ENCODE measurements around the gene GRIA3.
A peak's percentile ranks its signal among the peaks of the same experiment; 100 is the strongest.
"Not testable (repeated sequence)": the region's sequence is repeated elsewhere in the genome, so short reads cannot be mapped to it uniquely, and the experiment has no call there.

GRIA3 gene

DNA sequence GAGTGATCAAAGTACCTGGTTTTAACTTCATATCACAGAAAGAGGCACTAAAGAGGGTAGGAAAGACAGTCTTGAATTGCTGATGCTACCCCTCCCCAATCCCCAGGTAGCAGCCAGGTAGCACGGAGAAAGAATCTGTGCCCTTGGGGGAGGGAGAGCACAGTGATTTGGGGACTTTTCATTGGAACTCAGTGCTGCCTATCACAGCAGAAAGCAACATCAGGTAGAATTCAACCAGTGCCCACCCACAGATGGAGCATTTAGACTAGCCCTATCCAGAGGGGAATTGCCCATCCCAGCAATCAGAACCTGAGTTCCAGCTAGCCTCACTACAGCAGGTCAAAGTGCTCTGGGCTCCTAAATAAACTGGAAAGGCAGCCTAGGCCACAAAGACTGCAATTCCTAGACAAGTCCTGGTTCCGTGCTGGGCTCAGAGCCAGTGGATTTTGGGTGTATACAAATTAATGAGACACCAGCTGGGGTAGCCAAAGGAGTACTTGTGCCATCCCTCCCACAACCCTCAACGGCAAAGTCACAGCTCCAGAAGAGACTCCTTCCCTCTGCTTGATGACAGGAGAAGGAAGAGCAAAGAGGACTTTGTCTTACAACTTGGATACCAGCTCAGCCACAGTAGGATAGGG is 320.7 kb downstream of the GRIA3 start:
- Histone ChIP-seq H3K4me1 (ENCODE audit: insufficient read depth, low read length, severe bottlenecking) (no peaks in the 10 kb centered on the region), H3K9me2 (ENCODE audit: low read depth, low read length) (no peaks in the 10 kb centered on the region), H3K4me2 (ENCODE audit: low read length) (no peak overlapping the region), H3K9ac (ENCODE audit: low read length) (no peak overlapping the region), H3K27me3 (ENCODE audit: insufficient read depth, low read length) (no peaks in the 10 kb centered on the region), H4K20me1 (ENCODE audit: insufficient read depth, low read length) (no peaks in the 10 kb centered on the region), H3K36me3 (ENCODE audit: insufficient read depth, low read length) (no peaks in the 10 kb centered on the region), H3K4me3 (ENCODE audit: low read depth, low read length, poor library complexity, severe bottlenecking) (no peak overlapping the region), H3K9me3 (ENCODE audit: low read length) (no peaks in the 10 kb centered on the region), H3K27ac (ENCODE audit: low read depth, low read length, poor library complexity, severe bottlenecking) (no peak overlapping the region), H3F3A (ENCODE audit: insufficient read depth, low read length) (no peaks in the 10 kb centered on the region), H3K79me2 (ENCODE audit: insufficient read depth, low read length) (no peaks in the 10 kb centered on the region), H2AFZ (ENCODE audit: low read length) (no peak overlapping the region)
- no peak for TF ChIP-seq EZH2 (IDR thresholded peaks at IDR 0.05; ENCODE audit: borderline replicate concordance, low read length)
- TF ChIP-seq, protein P1, sequence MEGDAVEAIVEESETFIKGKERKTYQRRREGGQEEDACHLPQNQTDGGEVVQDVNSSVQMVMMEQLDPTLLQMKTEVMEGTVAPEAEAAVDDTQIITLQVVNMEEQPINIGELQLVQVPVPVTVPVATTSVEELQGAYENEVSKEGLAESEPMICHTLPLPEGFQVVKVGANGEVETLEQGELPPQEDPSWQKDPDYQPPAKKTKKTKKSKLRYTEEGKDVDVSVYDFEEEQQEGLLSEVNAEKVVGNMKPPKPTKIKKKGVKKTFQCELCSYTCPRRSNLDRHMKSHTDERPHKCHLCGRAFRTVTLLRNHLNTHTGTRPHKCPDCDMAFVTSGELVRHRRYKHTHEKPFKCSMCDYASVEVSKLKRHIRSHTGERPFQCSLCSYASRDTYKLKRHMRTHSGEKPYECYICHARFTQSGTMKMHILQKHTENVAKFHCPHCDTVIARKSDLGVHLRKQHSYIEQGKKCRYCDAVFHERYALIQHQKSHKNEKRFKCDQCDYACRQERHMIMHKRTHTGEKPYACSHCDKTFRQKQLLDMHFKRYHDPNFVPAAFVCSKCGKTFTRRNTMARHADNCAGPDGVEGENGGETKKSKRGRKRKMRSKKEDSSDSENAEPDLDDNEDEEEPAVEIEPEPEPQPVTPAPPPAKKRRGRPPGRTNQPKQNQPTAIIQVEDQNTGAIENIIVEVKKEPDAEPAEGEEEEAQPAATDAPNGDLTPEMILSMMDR (IDR thresholded peaks at IDR 0.05; ENCODE audit: low read length), result no peak

DNA sequence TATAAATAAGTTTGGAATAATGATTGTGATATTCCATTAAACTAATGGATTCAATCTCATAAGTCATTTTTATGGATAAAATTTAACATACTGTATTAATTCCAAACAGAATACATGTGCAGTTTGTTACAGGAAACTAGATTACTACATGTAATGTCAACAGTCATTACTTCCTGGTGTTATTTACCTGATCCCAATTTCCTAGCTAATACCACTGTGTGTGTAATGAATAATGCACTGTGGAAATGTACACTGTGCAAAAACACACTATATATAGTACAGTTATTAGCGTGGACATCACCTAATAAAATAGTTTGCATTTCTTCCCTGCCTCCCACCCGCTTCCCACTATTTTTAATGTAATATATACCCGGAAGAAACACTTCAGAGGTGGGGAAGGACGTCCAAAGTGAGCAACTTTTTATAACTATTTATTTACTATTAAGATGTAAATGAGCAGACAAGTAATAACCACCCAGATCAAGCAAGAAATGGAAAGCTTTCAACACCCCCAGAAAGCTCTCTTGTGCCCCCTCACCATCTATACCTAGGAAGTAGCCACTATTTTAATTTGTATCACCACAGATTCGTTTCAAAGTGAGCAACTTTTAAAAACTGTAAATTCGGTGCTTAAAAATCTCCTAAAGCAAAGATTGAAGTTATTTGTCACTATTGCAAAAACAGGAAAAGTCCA is 329.7 kb downstream of the GRIA3 start:
- Histone ChIP-seq H3K79me2 (ENCODE audit: insufficient read depth, low read length) (no peaks in the 10 kb centered on the region), H3F3A (ENCODE audit: insufficient read depth, low read length) (no peaks in the 10 kb centered on the region), H3K4me1 (ENCODE audit: insufficient read depth, low read length, severe bottlenecking) (no peaks in the 10 kb centered on the region), H3K4me3 (ENCODE audit: low read depth, low read length, poor library complexity, severe bottlenecking) (no peak overlapping the region), H2AFZ (ENCODE audit: low read length) (no peak overlapping the region), H3K4me2 (ENCODE audit: low read length) (no peak overlapping the region), H3K9me2 (ENCODE audit: low read depth, low read length) (no peaks in the 10 kb centered on the region), H3K36me3 (ENCODE audit: insufficient read depth, low read length) (no peaks in the 10 kb centered on the region), H3K27ac (ENCODE audit: low read depth, low read length, poor library complexity, severe bottlenecking) (no peak overlapping the region), H3K9me3 (ENCODE audit: low read length) (no peaks in the 10 kb centered on the region), H3K27me3 (ENCODE audit: insufficient read depth, low read length) (no peaks in the 10 kb centered on the region), H4K20me1 (ENCODE audit: insufficient read depth, low read length) (no peaks in the 10 kb centered on the region), H3K9ac (ENCODE audit: low read length) (no peak overlapping the region)
- TF ChIP-seq, protein P1 (IDR thresholded peaks at IDR 0.05; ENCODE audit: low read length), result no peak
- TF ChIP-seq EZH2 (IDR thresholded peaks at IDR 0.05; ENCODE audit: borderline replicate concordance, low read length), result no peak

DNA sequence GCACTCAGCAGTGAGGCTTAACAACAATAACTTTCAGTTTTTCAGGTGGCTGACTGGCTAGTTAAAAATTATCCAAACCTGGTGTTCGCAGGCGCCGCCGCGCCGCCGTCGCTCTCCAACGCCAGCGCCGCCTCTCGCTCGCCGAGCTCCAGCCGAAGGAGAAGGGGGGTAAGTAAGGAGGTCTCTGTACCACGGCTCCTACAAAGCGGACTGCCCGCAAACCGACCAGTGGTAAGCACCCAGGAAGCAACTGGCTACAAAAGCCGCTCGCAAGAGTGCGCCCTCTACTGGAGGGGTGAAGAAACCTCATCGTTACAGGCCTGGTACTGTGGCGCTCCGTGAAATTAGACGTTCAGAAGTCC is 330.2 kb downstream of the GRIA3 start:
- not testable (repeated sequence) for H3K9ac ChIP-seq (ENCODE audit: low read length); H3K4me2 ChIP-seq (ENCODE audit: low read length); H3K4me1 ChIP-seq (ENCODE audit: insufficient read depth, low read length, severe bottlenecking); H3K27ac ChIP-seq (ENCODE audit: low read depth, low read length, poor library complexity, severe bottlenecking); H3K27me3 ChIP-seq (ENCODE audit: insufficient read depth, low read length); H3K36me3 ChIP-seq (ENCODE audit: insufficient read depth, low read length); H3F3A ChIP-seq (ENCODE audit: insufficient read depth, low read length); H2AFZ ChIP-seq (ENCODE audit: low read length); H3K9me2 ChIP-seq (ENCODE audit: low read depth, low read length); H3K9me3 ChIP-seq (ENCODE audit: low read length); H3K79me2 ChIP-seq (ENCODE audit: insufficient read depth, low read length); H4K20me1 ChIP-seq (ENCODE audit: insufficient read depth, low read length)
- H3K4me3 ChIP-seq (ENCODE audit: low read depth, low read length, poor library complexity, severe bottlenecking), result peak overlapping the region; percentile 50

DNA sequence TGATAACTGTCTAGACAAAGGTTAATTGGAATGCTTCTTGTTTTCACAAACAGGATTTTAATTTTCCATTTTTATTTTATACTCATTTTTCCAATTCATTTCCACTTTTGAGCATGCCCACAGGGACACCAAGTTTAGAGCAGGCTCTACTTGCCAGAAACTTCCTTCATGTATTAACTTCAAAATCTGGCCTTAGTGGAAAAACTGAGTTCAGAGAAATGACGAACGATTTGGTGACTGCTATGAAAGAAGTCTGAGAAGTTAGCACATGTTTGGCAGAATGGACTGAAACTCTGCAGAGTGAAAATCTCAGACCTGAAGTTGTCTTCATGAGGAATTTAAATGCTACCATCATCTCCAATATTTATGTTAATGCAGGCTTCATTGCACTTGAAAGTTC is 334.7 kb downstream of the GRIA3 start:
- Histone ChIP-seq H3K27ac (ENCODE audit: low read depth, low read length, poor library complexity, severe bottlenecking) (no peak overlapping the region), H3K27me3 (ENCODE audit: insufficient read depth, low read length) (no peaks in the 10 kb centered on the region), H3K4me1 (ENCODE audit: insufficient read depth, low read length, severe bottlenecking) (no peaks in the 10 kb centered on the region), H3K9me3 (ENCODE audit: low read length) (no peaks in the 10 kb centered on the region), H4K20me1 (ENCODE audit: insufficient read depth, low read length) (no peaks in the 10 kb centered on the region), H3K36me3 (ENCODE audit: insufficient read depth, low read length) (no peaks in the 10 kb centered on the region), H3F3A (ENCODE audit: insufficient read depth, low read length) (no peaks in the 10 kb centered on the region), H3K79me2 (ENCODE audit: insufficient read depth, low read length) (no peaks in the 10 kb centered on the region), H2AFZ (ENCODE audit: low read length) (no peak overlapping the region), H3K4me3 (ENCODE audit: low read depth, low read length, poor library complexity, severe bottlenecking) (no peak overlapping the region), H3K4me2 (ENCODE audit: low read length) (no peak overlapping the region), H3K9me2 (ENCODE audit: low read depth, low read length) (no peaks in the 10 kb centered on the region), H3K9ac (ENCODE audit: low read length) (no peak overlapping the region)
- TF ChIP-seq, protein P1 (IDR thresholded peaks at IDR 0.05; ENCODE audit: low read length), result no peak
- no peak for TF ChIP-seq EZH2 (IDR thresholded peaks at IDR 0.05; ENCODE audit: borderline replicate concordance, low read length)
